ENCODE results near the gene TOX4. TPM values are rescaled to one million over a fixed set of nuclear protein-coding genes. Genes with fewer than 3 reads are reported as not detected.

Gene TOX4
- total and polyA plus RNA-seq, 11 donors = 16.2 to 100 (median 86.9) TPM

- intact Hi-C loops (cut with DNase I) = loop anchor here in 3 of 10 donors (5.0 to 10.0 kb wide), 2 partner anchors 48 to 51 kb away; no protein-coding TSS in a partner anchor
- no peak for TF ChIP-seq POLR2A (IDR thresholded peaks at IDR 0.05)
- 76 to 96% (median 94%) methylated on average over 2 of the region's 2 CpGs for WGBS, 4 donors
- Histone ChIP-seq H3K27ac (no peak overlapping the region), H3K9me3 (no peaks in the 10 kb centered on the region), H3K36me3 (peaks cover 0 to 55% (median 37%) of the 10 kb centered on the region in 9 donors), H3K27me3 (no peaks in the 10 kb centered on the region), H3K4me3 (no peak overlapping the region), H3K4me1 (peaks cover 0 to 34% (median 13%) of the 10 kb centered on the region in 12 donors)
- DNase-seq (no peak), ATAC-seq (no peak)
These were observed 29.6 kb downstream of the TOX4 start for GRCh38 chr14:21506557-21506956.

- Histone ChIP-seq H3K27me3 (no peaks in the 10 kb centered on the region), H3K9me3 (no peaks in the 10 kb centered on the region), H3K27ac (no peak overlapping the region), H3K4me3 (peak overlapping the region in 8 of 12 donors; percentile 69 to 94 (median 89)), H3K36me3 (peaks cover 0 to 30% (median 15%) of the 10 kb centered on the region in 9 donors), H3K4me1 (peaks cover 0 to 34% (median 13%) of the 10 kb centered on the region in 12 donors)
- no peak for TF ChIP-seq POLR2A (IDR thresholded peaks at IDR 0.05)
- TF ChIP-seq CTCF (IDR thresholded peaks at IDR 0.05) = no peak
- 77 to 83% (median 83%) methylated on average over 6 of the region's 6 CpGs for WGBS, 4 donors
- DNase-seq (no peak), ATAC-seq (no peak)
- intact Hi-C loops (cut with DNase I) = loop anchor here in 7 of 10 donors (2.0 to 10.0 kb wide), 7 partner anchors 32 to 827 kb away; partner anchors contain the start of genes RAB2B (in 2 of the 7), TOX4 (in 2 of the 7), HNRNPC (in 1 of the 7) and RNASE4 (in 1 of the 7)
These were observed 32.6 kb downstream of the TOX4 start for GRCh38 chr14:21509432-21510143.

GRCh38 chr14:21510735-21511657 is 34.0 kb downstream of the TOX4 start, which contains the start of gene METTL3:
TSS of gene METTL3 (minus strand) at chr14:21511340. CDS start at chr14:21511223, 117 bp downstream.
- intact Hi-C loops (cut with DNase I) = loop anchor here in 4 of 10 donors (1.0 to 5.0 kb wide), 8 partner anchors 34 to 829 kb away; partner anchors contain the start of genes RAB2B (in 3 of the 4), TOX4 (in 2 of the 4), CHD8 (in 1 of the 4) and HNRNPC (in 1 of the 4)

More at GRCh38 chr14:21510735-21511657, 34.0 kb downstream of the TOX4 start, which contains the start of gene METTL3:
- Histone ChIP-seq H3K36me3 (peaks cover 0 to 30% (median 15%) of the 10 kb centered on the region in 9 donors), H3K27ac (peak within 1 kb of the TSS; percentile 55 to 92 (median 82)), H3K4me3 (peak within 1 kb of the TSS; percentile 64 to 94 (median 82)), H3K4me1 (peaks cover 0 to 28% (median 13%) of the 10 kb centered on the region in 12 donors), H3K9me3 (no peaks in the 10 kb centered on the region), H3K27me3 (no peaks in the 10 kb centered on the region)
- DNase-seq (peak; percentile 96 to 99 (median 98)), ATAC-seq (peak; percentile 99 to 100 (median 100))
- TF ChIP-seq POLR2A (IDR thresholded peaks at IDR 0.05) (no peak), CTCF (IDR thresholded peaks at IDR 0.05) (peak in 1 of 12 donors; percentile 7)
- 0 to 1% (median 0%) methylated on average over 45 to 53 of the region's 53 CpGs for WGBS, 4 donors
